ENCODE data around the gene TIMP3. TPM values are rescaled to one million over a fixed set of nuclear protein-coding genes. Genes with fewer than 3 reads are reported as not detected.

Gene TIMP3
- total RNA-seq, 6 donors from 2014 or later, result 196 to 659 (median 531) TPM

DNA sequence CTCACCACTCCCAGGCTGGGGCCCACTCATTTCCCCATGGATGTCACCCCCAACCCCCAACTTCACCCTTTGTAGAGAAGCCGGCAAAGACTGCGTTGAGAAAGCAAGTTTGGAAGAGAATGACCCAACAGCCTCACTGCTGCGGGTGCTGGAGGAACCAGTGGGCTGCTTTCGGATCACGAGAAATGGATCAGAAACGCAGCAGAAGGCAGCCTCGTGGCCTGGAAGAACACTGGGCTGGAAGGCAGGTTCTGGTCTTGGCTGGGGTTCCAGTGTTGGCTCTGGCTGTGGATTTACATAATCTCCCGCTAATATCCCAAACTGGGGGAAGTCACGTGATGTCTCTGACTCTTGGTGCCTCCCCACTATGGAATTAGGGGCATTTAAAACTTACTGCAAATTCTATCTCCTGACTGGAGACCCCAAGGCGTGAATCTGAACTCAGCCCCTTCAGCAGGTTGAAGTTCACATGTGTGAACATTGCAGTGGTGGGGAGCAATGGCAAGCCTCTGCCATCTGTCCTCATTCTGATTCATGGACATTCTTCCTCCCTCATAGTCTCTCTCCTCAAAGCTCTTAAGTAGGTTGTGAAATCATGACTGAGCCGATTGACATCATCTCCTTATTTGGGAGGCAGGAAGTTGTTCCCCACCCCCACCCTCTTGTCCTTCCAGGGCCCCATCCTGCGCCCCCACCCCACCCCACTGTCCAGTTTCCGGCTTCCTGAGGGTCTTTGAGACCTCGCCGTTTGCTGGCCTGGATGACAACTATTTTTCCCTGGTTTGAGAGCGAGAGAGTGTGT lies 37.0 kb upstream of the TIMP3 start:
- Histone ChIP-seq H3K4me1 (peaks cover 41 to 52% (median 41%) of the 10 kb centered on the region in 4 donors), H3K27me3 (no peaks in the 10 kb centered on the region), H3K36me3 (no peaks in the 10 kb centered on the region), H3K9me3 (no peaks in the 10 kb centered on the region), H3K27ac (peak overlapping the region; percentile 65 to 82 (median 82)), H3K4me3 (no peak overlapping the region)
- DNase-seq, result no peak
- ATAC-seq (ENCODE audit: low FRiP score in 2 of 2), result peak; percentile 48 to 87
- TF ChIP-seq EP300 (IDR thresholded peaks at IDR 0.05), result peak in 1 of 4 donors; percentile 4
- peak; percentile 16 to 67 for TF ChIP-seq POLR2AphosphoS5 (IDR thresholded peaks at IDR 0.05)
- TF ChIP-seq POLR2A (IDR thresholded peaks at IDR 0.05), result no peak
- WGBS, 2 donors, result 48 to 49% methylated on average over 16 of the region's 16 CpGs

GRCh38 chr22:32765132-32765618 lies 36.3 kb upstream of the TIMP3 start:
- peak overlapping the region; percentile 65 to 82 (median 82) for H3K27ac ChIP-seq
- DNase-seq, result no peak
- no peaks in the 10 kb centered on the region for H3K27me3 ChIP-seq
- no peaks in the 10 kb centered on the region for H3K36me3 ChIP-seq
- no peak overlapping the region for H3K4me3 ChIP-seq
- no peak for ATAC-seq (ENCODE audit: low FRiP score in 2 of 2)
- TF ChIP-seq, protein P1, sequence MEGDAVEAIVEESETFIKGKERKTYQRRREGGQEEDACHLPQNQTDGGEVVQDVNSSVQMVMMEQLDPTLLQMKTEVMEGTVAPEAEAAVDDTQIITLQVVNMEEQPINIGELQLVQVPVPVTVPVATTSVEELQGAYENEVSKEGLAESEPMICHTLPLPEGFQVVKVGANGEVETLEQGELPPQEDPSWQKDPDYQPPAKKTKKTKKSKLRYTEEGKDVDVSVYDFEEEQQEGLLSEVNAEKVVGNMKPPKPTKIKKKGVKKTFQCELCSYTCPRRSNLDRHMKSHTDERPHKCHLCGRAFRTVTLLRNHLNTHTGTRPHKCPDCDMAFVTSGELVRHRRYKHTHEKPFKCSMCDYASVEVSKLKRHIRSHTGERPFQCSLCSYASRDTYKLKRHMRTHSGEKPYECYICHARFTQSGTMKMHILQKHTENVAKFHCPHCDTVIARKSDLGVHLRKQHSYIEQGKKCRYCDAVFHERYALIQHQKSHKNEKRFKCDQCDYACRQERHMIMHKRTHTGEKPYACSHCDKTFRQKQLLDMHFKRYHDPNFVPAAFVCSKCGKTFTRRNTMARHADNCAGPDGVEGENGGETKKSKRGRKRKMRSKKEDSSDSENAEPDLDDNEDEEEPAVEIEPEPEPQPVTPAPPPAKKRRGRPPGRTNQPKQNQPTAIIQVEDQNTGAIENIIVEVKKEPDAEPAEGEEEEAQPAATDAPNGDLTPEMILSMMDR (IDR thresholded peaks at IDR 0.05), result no peak
- TF ChIP-seq POLR2AphosphoS5 (IDR thresholded peaks at IDR 0.05) (no peak), POLR2A (IDR thresholded peaks at IDR 0.05) (no peak), EP300 (IDR thresholded peaks at IDR 0.05) (no peak)
- 44 to 46% methylated on average over 12 of the region's 12 CpGs for WGBS, 2 donors
- H3K4me1 ChIP-seq, result peaks cover 38 to 51% (median 38%) of the 10 kb centered on the region in 4 donors
- H3K9me3 ChIP-seq, result no peaks in the 10 kb centered on the region

GRCh38 chr22:32771756-32772155 lies 29.7 kb upstream of the TIMP3 start:
- 57 to 58% methylated on average over 4 of the region's 4 CpGs for WGBS, 2 donors
- DNase-seq (no peak), ATAC-seq (ENCODE audit: low FRiP score in 2 of 2) (no peak)
- no peaks in the 10 kb centered on the region for H3K9me3 ChIP-seq
- no peak overlapping the region for H3K4me3 ChIP-seq
- no peaks in the 10 kb centered on the region for H3K27me3 ChIP-seq
- H3K36me3 ChIP-seq, result no peaks in the 10 kb centered on the region
- H3K4me1 ChIP-seq, result peaks cover 0 to 4% (median 0%) of the 10 kb centered on the region in 4 donors
- no peak overlapping the region for H3K27ac ChIP-seq
- TF ChIP-seq EP300 (IDR thresholded peaks at IDR 0.05), result no peak
- TF ChIP-seq, protein P1 (IDR thresholded peaks at IDR 0.05), result no peak
- no peak for TF ChIP-seq POLR2AphosphoS5 (IDR thresholded peaks at IDR 0.05)
- no peak for TF ChIP-seq POLR2A (IDR thresholded peaks at IDR 0.05)

- no peaks in the 10 kb centered on the region for H3K9me3 ChIP-seq
- DNase-seq (no peak), ATAC-seq (ENCODE audit: low FRiP score in 2 of 2) (no peak)
- no peaks in the 10 kb centered on the region for H3K27me3 ChIP-seq
- no peaks in the 10 kb centered on the region for H3K36me3 ChIP-seq
- no peak overlapping the region for H3K27ac ChIP-seq
- no peak for TF ChIP-seq POLR2AphosphoS5 (IDR thresholded peaks at IDR 0.05)
- H3K4me3 ChIP-seq, result no peak overlapping the region
- WGBS, 2 donors, result 80 to 84% methylated on average over 6 of the region's 6 CpGs
- H3K4me1 ChIP-seq, result peaks cover 0 to 11% (median 7%) of the 10 kb centered on the region in 4 donors
Measured at GRCh38 chr22:32775957-32776356, 25.5 kb upstream of the TIMP3 start.

DNA sequence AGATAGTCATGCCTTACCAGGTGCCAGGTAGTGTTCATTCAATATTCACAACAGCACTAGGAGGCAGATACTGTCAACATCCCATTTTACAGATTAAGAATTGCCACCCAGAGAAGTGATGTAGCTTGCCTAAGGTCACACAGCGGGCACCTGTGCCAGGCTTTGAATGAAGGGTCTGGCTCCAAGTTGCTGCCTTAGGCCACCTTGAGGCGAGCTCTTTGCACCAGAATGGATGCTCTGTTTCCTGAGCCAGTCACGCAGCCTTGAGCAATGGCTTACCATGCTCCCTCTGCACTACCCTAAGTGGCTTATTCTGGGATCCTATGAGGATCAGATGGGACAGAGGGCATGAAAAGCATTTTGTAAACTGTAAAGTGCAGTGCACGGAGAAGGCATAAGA lies 25.1 kb upstream of the TIMP3 start:
- Histone ChIP-seq H3K27me3 (no peaks in the 10 kb centered on the region), H3K36me3 (no peaks in the 10 kb centered on the region), H3K9me3 (no peaks in the 10 kb centered on the region), H3K4me3 (no peak overlapping the region), H3K4me1 (peaks cover 0 to 11% (median 7%) of the 10 kb centered on the region in 4 donors), H3K27ac (no peak overlapping the region)
- no peak for TF ChIP-seq POLR2AphosphoS5 (IDR thresholded peaks at IDR 0.05)
- no peak for TF ChIP-seq POLR2A (IDR thresholded peaks at IDR 0.05)
- no peak for TF ChIP-seq EP300 (IDR thresholded peaks at IDR 0.05)
- TF ChIP-seq, protein P1 (IDR thresholded peaks at IDR 0.05), result no peak
- DNase-seq, result no peak
- ATAC-seq (ENCODE audit: low FRiP score in 2 of 2), result no peak
- 52 to 67% methylated on average over 4 of the region's 4 CpGs for WGBS, 2 donors

Data from upper lobe of left lung (tissue), 6 donors.